Activated CD8-positive, alpha-beta memory T cell treated with anti-CD3 and anti-CD28 coated beads, Interleukin-2, amount 50 U/mL, for 48 hours (primary cell): ENCODE measurements around the gene METTL1.
A peak's percentile ranks its signal among the peaks of the same experiment; 100 is the strongest.

ENCODE experiments used
- DNase-seq: peaks from one replicate; pipeline ENCODE4 v3.0.0-alpha.2; 2020

METTL1 gene

GRCh38 chr12:57751788-57752667 is 19.9 kb downstream of the METTL1 start, which contains the start of gene CDK4:
CDK4 (minus strand) TSS chr12:57752310; CDS start chr12:57751717, 593 bp downstream.
- DNase-seq: peak; percentile 98

GRCh38 chr12:57751432-57751787 is 20.5 kb downstream of the METTL1 start:
- no peak for DNase-seq

GRCh38 chr12:57750561-57751431 is 21.1 kb downstream of the METTL1 start:
- DNase-seq: no peak

GRCh38 chr12:57749061-57749460 is 22.8 kb downstream of the METTL1 start:
- DNase-seq: no peak

GRCh38 chr12:57746025-57746424 is 25.9 kb downstream of the METTL1 start:
- DNase-seq: no peak

- DNase-seq: no peak
Observed at GRCh38 chr12:57745485-57745881, 26.4 kb downstream of the METTL1 start.

GRCh38 chr12:57744777-57745484 is 27.0 kb downstream of the METTL1 start, which contains the start of gene TSPAN31:
TSPAN31 (plus strand) TSS chr12:57745039; CDS start chr12:57745155, 116 bp downstream.
- DNase-seq: peak; percentile 94

GRCh38 chr12:57744194-57744776 is 27.6 kb downstream of the METTL1 start:
- peak; percentile 91 for DNase-seq

GRCh38 chr12:57743769-57744168 is 28.1 kb downstream of the METTL1 start:
- DNase-seq: no peak

- DNase-seq: peak; percentile 84
Observed at GRCh38 chr12:57741844-57742738, 29.8 kb downstream of the METTL1 start.

- DNase-seq: no peak
Observed at GRCh38 chr12:57741413-57741789, 30.5 kb downstream of the METTL1 start.

GRCh38 chr12:57740656-57741412 is 31.1 kb downstream of the METTL1 start:
- DNase-seq: peak; percentile 81

- DNase-seq: no peak
Observed at GRCh38 chr12:57739914-57740538, 31.9 kb downstream of the METTL1 start.

GRCh38 chr12:57739387-57739786 is 32.5 kb downstream of the METTL1 start:
- DNase-seq: no peak

GRCh38 chr12:57738661-57739237 is 33.2 kb downstream of the METTL1 start, which contains the start of gene AGAP2:
AGAP2 (minus strand) TSS chr12:57738742; CDS start chr12:57738246, 496 bp downstream.
- no peak for DNase-seq

- no peak for DNase-seq
Observed at GRCh38 chr12:57737467-57738460, 34.1 kb downstream of the METTL1 start.

GRCh38 chr12:57736741-57737466 is 35.0 kb downstream of the METTL1 start:
- no peak for DNase-seq
